ENCODE data around the gene FZD1.

DNA sequence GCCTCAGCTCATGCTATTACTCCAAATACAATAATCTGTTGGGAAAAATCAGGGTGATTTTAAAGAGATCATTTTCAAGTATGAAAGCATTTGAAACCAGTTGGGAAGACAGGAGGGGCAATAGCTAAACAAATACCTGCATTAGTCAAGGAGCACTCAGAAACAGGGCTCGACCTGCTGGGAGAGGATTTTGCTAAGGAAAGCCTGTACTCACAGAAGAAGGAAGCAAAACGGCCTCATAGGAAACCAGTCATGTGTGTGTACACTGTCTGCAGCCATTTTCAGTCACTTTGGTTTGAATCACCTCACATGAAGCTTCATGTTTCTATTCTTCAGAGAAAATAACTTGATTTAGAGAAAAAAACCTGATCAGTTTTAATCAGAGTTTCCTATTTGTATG is 38.6 kb downstream of the FZD1 start:
- no peak for TF ChIP-seq POLR2A (IDR thresholded peaks at IDR 0.05)
- TF ChIP-seq, protein P1, sequence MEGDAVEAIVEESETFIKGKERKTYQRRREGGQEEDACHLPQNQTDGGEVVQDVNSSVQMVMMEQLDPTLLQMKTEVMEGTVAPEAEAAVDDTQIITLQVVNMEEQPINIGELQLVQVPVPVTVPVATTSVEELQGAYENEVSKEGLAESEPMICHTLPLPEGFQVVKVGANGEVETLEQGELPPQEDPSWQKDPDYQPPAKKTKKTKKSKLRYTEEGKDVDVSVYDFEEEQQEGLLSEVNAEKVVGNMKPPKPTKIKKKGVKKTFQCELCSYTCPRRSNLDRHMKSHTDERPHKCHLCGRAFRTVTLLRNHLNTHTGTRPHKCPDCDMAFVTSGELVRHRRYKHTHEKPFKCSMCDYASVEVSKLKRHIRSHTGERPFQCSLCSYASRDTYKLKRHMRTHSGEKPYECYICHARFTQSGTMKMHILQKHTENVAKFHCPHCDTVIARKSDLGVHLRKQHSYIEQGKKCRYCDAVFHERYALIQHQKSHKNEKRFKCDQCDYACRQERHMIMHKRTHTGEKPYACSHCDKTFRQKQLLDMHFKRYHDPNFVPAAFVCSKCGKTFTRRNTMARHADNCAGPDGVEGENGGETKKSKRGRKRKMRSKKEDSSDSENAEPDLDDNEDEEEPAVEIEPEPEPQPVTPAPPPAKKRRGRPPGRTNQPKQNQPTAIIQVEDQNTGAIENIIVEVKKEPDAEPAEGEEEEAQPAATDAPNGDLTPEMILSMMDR (IDR thresholded peaks at IDR 0.05) = no peak
- TF ChIP-seq POLR2AphosphoS5 (IDR thresholded peaks at IDR 0.05) = no peak
